GM13976 (cell line): ENCODE measurements around the gene NAB1.

ENCODE experiments used
- DNase-seq: peaks from one replicate; pipeline ENCODE4 v3.0.0; 2012; ENCODE audit warnings: low spot score
- CTCF ChIP-seq: IDR thresholded peaks from 2 replicates; pipeline ENCODE4 v1.5.1; 2012; ENCODE audit warnings: borderline replicate concordance, mild to moderate bottlenecking; ENCODE audit not compliant: insufficient read depth; ENCODE audit errors: extremely low read depth, missing control alignments, control extremely low read depth
- in situ Hi-C: fragments of 300-500 bp; cut with MboI; formaldehyde crosslinking; loops from one replicate; pipeline ENCODE4 v1.12.0; 2022; ENCODE audit warnings: low sequenced_read_pairs, mixed read lengths, inconsistent platforms; ENCODE audit not compliant: unreplicated experiment

NAB1 gene

GRCh38 chr2:190655113-190655512, 6.2 kb downstream of the NAB1 start:
- in situ Hi-C loops, result no loop called here
- DNase-seq, result no peak
- TF ChIP-seq CTCF, result no peak

- TF ChIP-seq CTCF, result no peak
- in situ Hi-C loops, result no loop called here
- DNase-seq, result no peak
Observed at GRCh38 chr2:190655570-190655969, 6.7 kb downstream of the NAB1 start.

- DNase-seq, result no peak
- TF ChIP-seq CTCF, result no peak
- in situ Hi-C loops, result no loop called here
Observed at GRCh38 chr2:190656301-190656700, 7.4 kb downstream of the NAB1 start.

- no peak for DNase-seq
- TF ChIP-seq CTCF, result no peak
- in situ Hi-C loops, result no loop called here
Observed at GRCh38 chr2:190657474-190658255, 8.8 kb downstream of the NAB1 start.

- in situ Hi-C loops, result no loop called here
- DNase-seq, result no peak
- TF ChIP-seq CTCF, result no peak
Observed at GRCh38 chr2:190659553-190659952, 10.7 kb downstream of the NAB1 start.

- DNase-seq, result no peak
- no peak for TF ChIP-seq CTCF
- in situ Hi-C loops, result no loop called here
Observed at GRCh38 chr2:190662754-190663153, 13.9 kb downstream of the NAB1 start.
